RWPE2 (cell line): ENCODE data around the gene ADGRG1.
A peak's percentile ranks its signal among the peaks of the same experiment; 100 is the strongest.

Source experiments
- ATAC-seq: fragments of 200-7000 bp; cut with Tn5 transposase; 3 replicates; pipeline ENCODE4 v1.9.1; 2021; ENCODE audit warnings: low read depth
- DNase-seq: peaks from one replicate; pipeline ENCODE4 v3.0.0-alpha.2; 2020; ENCODE audit warnings: low spot score
- H3K27ac ChIP-seq: fragments of 450-650 bp; 2 replicates; pipeline ENCODE4 v1.5.1; 2017; ENCODE audit warnings: mild to moderate bottlenecking; ENCODE audit not compliant: poor library complexity, severe bottlenecking
- H3K27me3 ChIP-seq: fragments of 250-450 bp; sonication (Bioruptor Pico); 2 replicates; pipeline ENCODE4 v1.5.1; 2021; ENCODE audit warnings: mild to moderate bottlenecking, moderate library complexity; ENCODE audit not compliant: insufficient read depth, poor library complexity, severe bottlenecking
- H3K36me3 ChIP-seq: fragments of 250-450 bp; sonication (Bioruptor Pico); 2 replicates; pipeline ENCODE4 v1.5.1; 2020; ENCODE audit warnings: low read depth, mild to moderate bottlenecking, moderate library complexity
- H3K4me1 ChIP-seq: fragments of 250-450 bp; sonication (Bioruptor Pico); 2 replicates; pipeline ENCODE4 v1.5.1; 2021; ENCODE audit warnings: mild to moderate bottlenecking, moderate library complexity; ENCODE audit not compliant: insufficient read depth, poor library complexity, severe bottlenecking
- H3K4me3 ChIP-seq: fragments of 250-450 bp; sonication (Bioruptor Pico); 2 replicates; pipeline ENCODE4 v1.5.1; 2021; ENCODE audit warnings: mild to moderate bottlenecking, moderate library complexity; ENCODE audit not compliant: severe bottlenecking
- H3K9me3 ChIP-seq: fragments of 250-450 bp; sonication (Bioruptor Pico); 2 replicates; pipeline ENCODE4 v1.5.1; 2021; ENCODE audit warnings: mild to moderate bottlenecking, moderate library complexity; ENCODE audit not compliant: severe bottlenecking
- TF ChIP-seq, protein P1 (sequence below): fragments of 450-650 bp; IDR thresholded peaks from one replicate; pipeline ENCODE4 v1.5.1; 2017; ENCODE audit warnings: mild to moderate bottlenecking, moderate library complexity; ENCODE audit not compliant: poor library complexity, severe bottlenecking

Gene ADGRG1

DNA sequence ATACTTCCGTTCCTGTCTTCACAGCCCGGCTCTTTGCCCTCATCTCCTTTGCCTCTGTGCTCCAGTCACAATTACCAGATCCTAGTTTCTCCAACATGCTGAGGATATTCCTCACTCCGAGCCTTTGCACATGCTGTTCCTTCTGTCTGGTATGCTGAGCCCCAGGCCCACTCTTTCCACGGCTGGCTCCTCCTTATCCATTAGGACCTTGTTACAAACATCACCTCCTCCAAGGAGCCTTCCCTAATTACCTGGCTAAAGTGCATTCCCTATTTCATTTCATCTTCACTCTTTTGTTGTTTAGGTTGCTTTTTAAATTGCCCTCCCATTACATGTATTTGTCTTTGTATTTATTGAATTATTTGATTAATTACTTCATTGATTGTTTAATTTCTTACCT, 14.9 kb upstream of the ADGRG1 start:
- H3K27ac ChIP-seq = no peak overlapping the region
- DNase-seq (peak; percentile 12), ATAC-seq (no peak)
- H3K9me3 ChIP-seq = no peaks in the 10 kb centered on the region
- no peaks in the 10 kb centered on the region for H3K27me3 ChIP-seq
- TF ChIP-seq, protein P1, sequence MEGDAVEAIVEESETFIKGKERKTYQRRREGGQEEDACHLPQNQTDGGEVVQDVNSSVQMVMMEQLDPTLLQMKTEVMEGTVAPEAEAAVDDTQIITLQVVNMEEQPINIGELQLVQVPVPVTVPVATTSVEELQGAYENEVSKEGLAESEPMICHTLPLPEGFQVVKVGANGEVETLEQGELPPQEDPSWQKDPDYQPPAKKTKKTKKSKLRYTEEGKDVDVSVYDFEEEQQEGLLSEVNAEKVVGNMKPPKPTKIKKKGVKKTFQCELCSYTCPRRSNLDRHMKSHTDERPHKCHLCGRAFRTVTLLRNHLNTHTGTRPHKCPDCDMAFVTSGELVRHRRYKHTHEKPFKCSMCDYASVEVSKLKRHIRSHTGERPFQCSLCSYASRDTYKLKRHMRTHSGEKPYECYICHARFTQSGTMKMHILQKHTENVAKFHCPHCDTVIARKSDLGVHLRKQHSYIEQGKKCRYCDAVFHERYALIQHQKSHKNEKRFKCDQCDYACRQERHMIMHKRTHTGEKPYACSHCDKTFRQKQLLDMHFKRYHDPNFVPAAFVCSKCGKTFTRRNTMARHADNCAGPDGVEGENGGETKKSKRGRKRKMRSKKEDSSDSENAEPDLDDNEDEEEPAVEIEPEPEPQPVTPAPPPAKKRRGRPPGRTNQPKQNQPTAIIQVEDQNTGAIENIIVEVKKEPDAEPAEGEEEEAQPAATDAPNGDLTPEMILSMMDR = no peak
- H3K36me3 ChIP-seq = no peaks in the 10 kb centered on the region
- H3K4me3 ChIP-seq = no peak overlapping the region
- peaks cover 19% of the 10 kb centered on the region for H3K4me1 ChIP-seq

DNA sequence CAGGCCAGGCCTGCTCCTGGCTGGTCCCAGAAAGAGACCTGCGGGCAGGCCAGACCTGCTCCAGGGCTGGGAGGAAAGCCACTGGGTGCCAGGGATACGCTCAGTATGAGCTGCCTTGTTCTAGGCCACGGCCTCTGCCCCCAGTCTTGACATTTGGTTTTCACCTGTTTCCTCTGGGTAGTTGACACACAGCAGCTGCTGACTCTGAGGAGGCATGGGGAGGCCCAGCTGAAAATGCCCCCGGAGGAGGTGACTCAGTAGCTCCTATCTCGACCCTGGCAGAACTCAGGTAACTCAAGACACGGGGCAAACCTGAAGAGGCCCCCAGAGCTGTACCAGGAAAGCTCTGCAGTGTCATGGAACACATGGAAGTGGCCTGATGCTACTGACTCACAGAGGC, 13.9 kb upstream of the ADGRG1 start:
- Histone ChIP-seq H3K4me1 (peaks cover 28% of the 10 kb centered on the region), H3K36me3 (no peaks in the 10 kb centered on the region), H3K27me3 (no peaks in the 10 kb centered on the region), H3K9me3 (no peaks in the 10 kb centered on the region), H3K4me3 (no peak overlapping the region), H3K27ac (no peak overlapping the region)
- DNase-seq (peak; percentile 35), ATAC-seq (no peak)
- TF ChIP-seq, protein P1 = no peak

DNA sequence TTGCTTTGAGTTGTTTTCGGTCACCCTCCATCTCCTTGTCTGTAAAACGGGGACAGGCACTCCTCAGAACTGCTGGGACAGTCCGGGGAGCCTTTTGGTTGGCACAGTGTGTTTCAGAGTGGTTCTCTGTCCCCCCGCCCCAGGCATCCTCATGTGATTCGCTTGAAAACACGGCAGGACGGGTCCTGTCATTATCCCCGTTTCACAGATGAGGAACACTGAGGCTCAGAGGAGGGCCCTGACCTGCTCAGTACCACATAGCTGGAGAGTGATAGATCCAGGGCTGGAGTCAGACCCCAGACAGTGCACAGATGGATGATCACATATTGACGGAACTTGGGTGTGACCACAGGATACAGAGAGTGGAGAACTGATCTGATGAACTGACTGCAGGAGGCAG, 13.5 kb upstream of the ADGRG1 start:
- TF ChIP-seq, protein P1 = no peak
- peaks cover 28% of the 10 kb centered on the region for H3K4me1 ChIP-seq
- DNase-seq = peak; percentile 44
- no peaks in the 10 kb centered on the region for H3K9me3 ChIP-seq
- H3K4me3 ChIP-seq = no peak overlapping the region
- H3K27me3 ChIP-seq = no peaks in the 10 kb centered on the region
- H3K36me3 ChIP-seq = no peaks in the 10 kb centered on the region
- ATAC-seq = no peak
- no peak overlapping the region for H3K27ac ChIP-seq

DNA sequence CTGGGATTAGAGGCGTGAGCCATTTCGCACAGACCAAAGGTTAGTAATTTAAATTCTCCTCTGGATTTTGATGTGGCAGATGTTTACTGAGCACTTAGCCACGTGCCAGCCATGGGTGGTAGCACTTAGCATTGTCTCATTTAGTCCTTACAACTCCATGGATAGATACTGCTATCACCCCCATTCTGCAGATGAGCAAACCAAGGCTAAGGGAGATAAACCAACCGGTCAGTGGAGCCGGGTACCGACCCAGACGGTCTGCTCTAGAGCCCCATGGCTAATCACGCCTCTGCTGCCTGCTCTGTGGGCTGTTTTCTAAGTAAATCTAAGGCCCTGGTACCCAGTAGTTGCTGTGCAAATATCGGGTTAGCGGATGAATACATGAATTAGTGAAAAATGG, 12.6 kb upstream of the ADGRG1 start:
- H3K4me3 ChIP-seq = no peak overlapping the region
- TF ChIP-seq, protein P1 = no peak
- no peaks in the 10 kb centered on the region for H3K9me3 ChIP-seq
- H3K27ac ChIP-seq = no peak overlapping the region
- H3K36me3 ChIP-seq = no peaks in the 10 kb centered on the region
- H3K27me3 ChIP-seq = no peaks in the 10 kb centered on the region
- peaks cover 24% of the 10 kb centered on the region for H3K4me1 ChIP-seq
- DNase-seq (peak; percentile 12), ATAC-seq (no peak)

DNA sequence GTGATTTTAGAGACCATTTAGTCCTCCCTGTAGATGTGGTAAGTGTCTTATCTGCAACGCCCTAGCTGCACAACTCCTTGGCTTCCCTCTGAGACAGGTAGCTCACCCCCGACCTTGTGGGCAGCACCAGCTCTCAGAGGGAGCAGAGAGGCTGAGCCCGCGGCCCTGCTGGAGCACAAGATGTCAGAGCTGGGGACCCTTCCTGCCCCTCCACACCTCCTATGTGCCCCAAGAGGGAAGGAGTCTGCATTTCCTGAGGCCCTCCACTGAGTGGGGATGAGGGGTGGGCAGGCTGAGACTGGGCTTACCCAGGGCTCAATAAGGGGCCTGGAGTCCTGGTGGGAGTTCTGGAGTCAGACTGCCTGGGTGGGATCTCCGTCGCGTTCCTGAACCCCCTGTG, 12.2 kb upstream of the ADGRG1 start:
- no peaks in the 10 kb centered on the region for H3K27me3 ChIP-seq
- no peaks in the 10 kb centered on the region for H3K36me3 ChIP-seq
- H3K9me3 ChIP-seq = no peaks in the 10 kb centered on the region
- TF ChIP-seq, protein P1 = no peak
- peaks cover 23% of the 10 kb centered on the region for H3K4me1 ChIP-seq
- no peak overlapping the region for H3K27ac ChIP-seq
- ATAC-seq = no peak
- no peak overlapping the region for H3K4me3 ChIP-seq
- DNase-seq = peak; percentile 45
